Progenitor cell of endocrine pancreas (in vitro differentiated cells): ENCODE measurements around the gene UFC1. TPM values are rescaled to one million over a fixed set of nuclear protein-coding genes. Genes with fewer than 3 reads are reported as not detected.
A peak's percentile ranks its signal among the peaks of the same experiment; 100 is the strongest.

Experiments
- DNase-seq: peaks from one replicate; pipeline ENCODE4 v3.0.0; 2021; ENCODE audit warnings: low spot score; ENCODE audit not compliant: unreplicated experiment
- H3K27ac Mint-ChIP-seq: 2 replicates; pipeline ENCODE4 v1.8.0; 2021; ENCODE audit warnings: mild to moderate bottlenecking, moderate library complexity, mixed read lengths
- H3K27me3 Mint-ChIP-seq: 2 replicates; pipeline ENCODE4 v1.8.0; 2021; ENCODE audit warnings: mixed read lengths
- H3K36me3 Mint-ChIP-seq: 2 replicates; pipeline ENCODE4 v1.8.0; 2022; ENCODE audit warnings: mixed read lengths; ENCODE audit not compliant: insufficient read depth
- H3K4me1 Mint-ChIP-seq: 2 replicates; pipeline ENCODE4 v1.8.0; 2021; ENCODE audit warnings: low read depth, mixed read lengths
- H3K4me3 Mint-ChIP-seq: 2 replicates; pipeline ENCODE4 v1.8.0; 2021; ENCODE audit warnings: low read depth, mild to moderate bottlenecking, moderate library complexity, mixed read lengths
- H3K9me3 Mint-ChIP-seq: 2 replicates; pipeline ENCODE4 v1.8.0; 2021; ENCODE audit warnings: low read depth, mixed read lengths
- total RNA-seq: library from RNA; stranded (reverse); gene quantifications from 2 replicates; pipeline ENCODE4 v1.2.1, GENCODE V29; 2021
- TF ChIP-seq, protein P1 (sequence below): fragments of 200-600 bp; sonication (generic); IDR thresholded peaks from one replicate; pipeline ENCODE4 v1.5.0; 2021; ENCODE audit warnings: antibody characterized with exemption, mild to moderate bottlenecking; ENCODE audit not compliant: unreplicated experiment

Gene UFC1
- total RNA-seq, 1 donor from 2014 or later, result 139 TPM

- Mint-ChIP-seq H3K9me3 (no peaks in the 10 kb centered on the region), H3K27ac (no peak overlapping the region), H3K4me3 (no peak overlapping the region), H3K4me1 (peaks cover 5% of the 10 kb centered on the region), H3K27me3 (peaks cover 3% of the 10 kb centered on the region), H3K36me3 (no peaks in the 10 kb centered on the region)
- DNase-seq, result no peak
- TF ChIP-seq, protein P1, sequence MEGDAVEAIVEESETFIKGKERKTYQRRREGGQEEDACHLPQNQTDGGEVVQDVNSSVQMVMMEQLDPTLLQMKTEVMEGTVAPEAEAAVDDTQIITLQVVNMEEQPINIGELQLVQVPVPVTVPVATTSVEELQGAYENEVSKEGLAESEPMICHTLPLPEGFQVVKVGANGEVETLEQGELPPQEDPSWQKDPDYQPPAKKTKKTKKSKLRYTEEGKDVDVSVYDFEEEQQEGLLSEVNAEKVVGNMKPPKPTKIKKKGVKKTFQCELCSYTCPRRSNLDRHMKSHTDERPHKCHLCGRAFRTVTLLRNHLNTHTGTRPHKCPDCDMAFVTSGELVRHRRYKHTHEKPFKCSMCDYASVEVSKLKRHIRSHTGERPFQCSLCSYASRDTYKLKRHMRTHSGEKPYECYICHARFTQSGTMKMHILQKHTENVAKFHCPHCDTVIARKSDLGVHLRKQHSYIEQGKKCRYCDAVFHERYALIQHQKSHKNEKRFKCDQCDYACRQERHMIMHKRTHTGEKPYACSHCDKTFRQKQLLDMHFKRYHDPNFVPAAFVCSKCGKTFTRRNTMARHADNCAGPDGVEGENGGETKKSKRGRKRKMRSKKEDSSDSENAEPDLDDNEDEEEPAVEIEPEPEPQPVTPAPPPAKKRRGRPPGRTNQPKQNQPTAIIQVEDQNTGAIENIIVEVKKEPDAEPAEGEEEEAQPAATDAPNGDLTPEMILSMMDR, result no peak
These were observed 41.4 kb downstream of the UFC1 start for GRCh38 chr1:161195171-161195570.

GRCh38 chr1:161196111-161196510 is 42.3 kb downstream of the UFC1 start:
- H3K9me3 Mint-ChIP-seq, result no peaks in the 10 kb centered on the region
- TF ChIP-seq, protein P1, result no peak
- no peak overlapping the region for H3K4me3 Mint-ChIP-seq
- H3K36me3 Mint-ChIP-seq, result no peaks in the 10 kb centered on the region
- no peak for DNase-seq
- peaks cover 7% of the 10 kb centered on the region for H3K4me1 Mint-ChIP-seq
- peaks cover 3% of the 10 kb centered on the region for H3K27me3 Mint-ChIP-seq
- no peak overlapping the region for H3K27ac Mint-ChIP-seq

DNA sequence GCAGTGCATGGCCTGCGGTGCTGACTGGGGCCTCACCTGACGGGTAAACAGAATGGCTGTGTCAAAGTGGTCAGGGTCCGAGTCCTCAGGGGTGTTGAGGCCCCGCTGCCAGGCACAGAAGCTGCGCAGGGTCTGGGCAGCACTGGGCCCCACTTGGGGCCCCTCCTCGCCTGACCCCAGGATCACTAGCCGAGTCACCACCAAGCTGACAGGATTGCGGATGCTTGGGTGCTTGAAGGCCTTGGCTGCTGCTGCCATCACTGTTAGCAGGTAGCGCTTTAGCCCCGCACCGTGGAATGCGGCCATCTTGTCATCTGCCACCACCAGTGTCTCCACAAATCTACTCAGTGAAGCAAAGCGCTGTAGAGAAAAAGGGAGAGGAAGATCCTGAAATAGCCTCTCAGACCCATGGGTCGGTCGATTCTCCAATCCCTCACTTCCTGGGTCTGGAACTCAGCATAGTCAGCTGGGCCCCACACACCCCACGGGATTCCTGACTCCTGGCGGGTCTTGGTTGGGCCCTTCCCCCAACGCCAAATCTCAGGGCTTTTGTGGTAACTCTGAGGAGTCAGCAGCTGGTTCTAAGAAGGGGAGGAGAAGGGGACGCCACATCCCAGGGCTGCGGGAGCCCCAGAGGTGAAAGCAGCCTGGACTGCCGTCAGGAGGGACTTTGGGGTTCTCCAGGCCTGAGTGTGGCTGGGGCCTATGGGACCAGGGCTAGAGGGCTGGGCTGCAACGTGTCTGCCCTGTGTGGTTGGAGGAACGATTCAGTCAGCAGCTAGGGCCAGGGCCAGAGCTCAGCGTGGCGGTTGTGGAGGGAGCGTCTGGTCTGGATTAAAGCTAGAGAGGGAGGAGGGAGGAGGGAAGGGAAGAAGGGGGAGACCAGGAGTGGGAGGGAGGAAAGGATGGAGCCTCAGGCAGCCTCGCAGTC is 43.0 kb downstream of the UFC1 start:
- H3K4me3 Mint-ChIP-seq, result no peak overlapping the region
- peaks cover 12% of the 10 kb centered on the region for H3K4me1 Mint-ChIP-seq
- TF ChIP-seq, protein P1, result no peak
- peaks cover 3% of the 10 kb centered on the region for H3K27me3 Mint-ChIP-seq
- H3K27ac Mint-ChIP-seq, result no peak overlapping the region
- H3K9me3 Mint-ChIP-seq, result no peaks in the 10 kb centered on the region
- H3K36me3 Mint-ChIP-seq, result no peaks in the 10 kb centered on the region
- DNase-seq, result no peak

DNA sequence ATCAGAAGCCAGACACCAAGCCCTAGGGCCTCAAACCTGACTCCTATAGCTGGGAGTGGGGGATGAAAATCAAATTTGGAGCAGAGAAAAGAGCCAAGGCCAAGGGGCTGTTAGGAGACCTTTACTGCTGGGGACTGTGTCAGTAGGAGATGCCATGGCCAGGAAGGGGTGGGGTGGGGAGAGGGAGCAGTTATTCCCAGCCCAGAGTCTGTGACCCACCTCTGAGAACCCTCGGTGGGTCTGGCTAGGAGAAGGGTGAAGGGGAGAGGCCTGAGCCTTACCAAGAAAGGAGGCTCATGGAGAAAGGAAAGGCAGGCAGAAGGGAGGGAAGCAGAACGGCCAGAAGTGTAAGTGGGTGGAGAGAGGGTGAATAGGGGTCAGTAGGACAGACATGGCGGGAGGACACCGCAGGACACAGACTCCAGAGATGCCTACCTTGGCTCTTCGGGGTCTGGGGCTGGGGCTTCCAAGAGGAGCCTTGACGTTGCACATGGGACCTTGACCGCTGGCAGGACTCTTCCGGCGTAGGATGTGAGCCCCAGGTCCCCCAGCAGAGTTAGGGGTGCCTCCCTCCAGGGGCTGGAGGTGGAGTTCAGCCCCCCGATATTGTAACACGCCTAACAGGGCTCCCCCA is 43.9 kb downstream of the UFC1 start:
- TF ChIP-seq, protein P1, result no peak
- H3K4me3 Mint-ChIP-seq, result no peak overlapping the region
- H3K36me3 Mint-ChIP-seq, result no peaks in the 10 kb centered on the region
- H3K27me3 Mint-ChIP-seq, result peaks cover 3% of the 10 kb centered on the region
- H3K9me3 Mint-ChIP-seq, result no peaks in the 10 kb centered on the region
- H3K4me1 Mint-ChIP-seq, result peaks cover 12% of the 10 kb centered on the region
- DNase-seq, result no peak
- H3K27ac Mint-ChIP-seq, result no peak overlapping the region

DNA sequence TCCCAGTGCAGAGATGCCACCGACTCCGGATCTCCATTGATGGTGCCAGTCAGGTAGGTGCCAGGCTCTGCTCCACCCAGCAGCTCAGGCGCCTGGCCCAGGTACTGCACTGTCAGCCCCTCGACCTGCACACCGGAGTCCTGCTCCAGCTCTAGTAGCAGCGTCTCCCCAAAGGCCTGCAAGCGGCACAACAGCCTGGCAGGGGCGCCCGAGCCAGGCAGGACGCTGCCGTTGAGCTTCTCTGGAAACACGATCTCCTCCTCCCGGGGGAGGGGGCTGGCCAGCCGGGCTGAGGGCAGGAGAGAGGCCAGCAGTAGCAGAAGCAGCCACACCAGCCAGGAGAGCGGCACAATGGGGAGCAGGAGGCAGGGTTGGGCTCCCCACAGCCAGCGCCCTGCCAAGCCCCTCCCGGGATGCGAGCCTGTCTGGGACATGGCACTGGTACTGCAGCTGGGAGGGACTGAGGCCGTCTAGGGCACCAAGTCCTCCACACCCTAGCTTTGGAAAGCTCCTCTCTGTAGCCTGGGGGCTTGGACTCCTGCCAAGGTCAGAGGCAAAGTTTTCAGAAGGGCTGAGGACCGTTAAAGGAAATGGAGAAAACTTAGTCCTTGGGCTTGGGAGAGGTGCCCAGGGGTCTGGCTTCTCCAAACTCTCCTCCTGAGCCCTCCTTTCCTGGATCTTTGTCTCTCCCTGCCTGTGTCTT is 44.6 kb downstream of the UFC1 start:
- Mint-ChIP-seq H3K27me3 (peaks cover 3% of the 10 kb centered on the region), H3K9me3 (no peaks in the 10 kb centered on the region), H3K36me3 (no peaks in the 10 kb centered on the region), H3K4me3 (no peak overlapping the region), H3K27ac (peak overlapping the region; percentile 47), H3K4me1 (peaks cover 13% of the 10 kb centered on the region)
- TF ChIP-seq, protein P1, result peak; percentile 29
- DNase-seq, result peak; percentile 38
